ENCODE data around the gene WDR31. TPM values are rescaled to one million over a fixed set of nuclear protein-coding genes. Genes with fewer than 3 reads are reported as not detected.

Gene WDR31
- polyA plus RNA-seq, 4 donors: 0.45 to 2.5 (median 1.6) TPM; not detected in 1

DNA sequence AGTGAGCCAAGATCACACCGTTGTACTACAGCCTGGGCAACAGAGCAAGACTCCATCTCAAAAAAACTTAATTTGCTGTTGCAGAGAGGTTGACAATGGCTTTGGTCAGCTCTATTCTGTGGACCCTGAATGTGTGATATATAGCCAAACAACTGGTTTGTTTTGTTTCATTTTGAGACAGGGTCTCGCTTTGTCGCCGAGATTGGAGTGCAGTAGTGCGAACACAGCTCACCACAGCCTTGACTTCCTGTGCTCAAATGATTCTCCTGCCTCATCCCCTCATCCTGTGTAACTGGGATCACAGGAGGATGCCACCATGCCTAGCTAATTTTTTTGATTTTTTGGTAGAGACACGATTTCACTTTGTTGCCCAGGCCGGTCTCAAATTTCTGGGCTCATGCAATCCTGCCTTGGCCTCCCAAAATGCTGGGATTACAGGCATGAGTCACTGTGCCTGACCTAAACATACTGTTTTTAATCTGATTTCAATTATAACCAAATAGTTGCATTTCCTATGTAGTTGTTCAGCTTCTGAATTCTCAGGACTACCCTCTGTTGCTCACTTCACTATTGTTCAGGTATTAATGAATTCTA, 46.7 kb downstream of the WDR31 start:
- H3K4me1 ChIP-seq (ENCODE audit: control insufficient read depth in 3 of 3, insufficient read depth in 2 of 3, low read depth in 1 of 3, low read length in 2 of 3): peaks cover 0 to 6% (median 0%) of the 10 kb centered on the region in 3 donors
- no peak overlapping the region for H3K4me3 ChIP-seq (ENCODE audit: low read depth in 1 of 3, low read length in 3 of 3)
- DNase-seq (no peak), FAIRE-seq (no peak)
- no peaks in the 10 kb centered on the region for H3K9me3 ChIP-seq (ENCODE audit: control insufficient read depth in 2 of 2, insufficient read depth in 1 of 2, low read depth in 1 of 2, low read length in 1 of 2)
- WGBS, 3 donors: 76 to 88% (median 82%) methylated on average over 7 of the region's 7 CpGs
- H3K27ac ChIP-seq (ENCODE audit: low read depth in 1 of 3, low read length in 2 of 3): no peak overlapping the region
- H3K36me3 ChIP-seq (ENCODE audit: control insufficient read depth in 3 of 3, insufficient read depth in 2 of 3, low read depth in 1 of 3, low read length in 3 of 3): peaks cover 8 to 32% (median 11%) of the 10 kb centered on the region in 3 donors
- H3K27me3 ChIP-seq (ENCODE audit: control insufficient read depth in 3 of 3, insufficient read depth in 3 of 3, low read length in 3 of 3): no peaks in the 10 kb centered on the region

DNA sequence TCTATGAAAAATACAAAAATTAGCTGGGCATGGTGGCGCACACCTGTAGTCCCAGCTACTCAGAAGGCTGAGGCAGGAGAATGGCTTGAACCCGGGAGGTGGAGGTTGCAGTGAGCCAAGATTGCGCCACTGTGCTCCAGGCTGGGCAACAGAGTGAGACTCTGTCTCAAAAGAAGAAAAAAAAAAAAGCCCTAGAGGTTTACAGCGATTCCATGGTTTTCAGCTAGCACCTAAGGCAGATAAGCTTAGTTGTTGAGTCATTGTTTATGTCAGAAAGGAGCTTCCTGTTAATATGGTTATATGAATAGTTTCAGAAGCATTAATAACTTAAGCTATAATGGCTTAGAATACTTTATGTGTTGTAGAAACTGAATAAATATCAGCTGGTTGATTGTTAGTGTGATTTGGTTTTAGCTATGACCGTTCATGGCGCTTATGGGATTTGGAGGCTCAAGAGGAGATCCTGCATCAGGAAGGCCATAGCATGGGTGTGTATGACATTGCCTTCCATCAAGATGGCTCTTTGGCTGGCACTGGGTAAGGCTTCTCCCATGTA, 49.9 kb downstream of the WDR31 start:
- FAIRE-seq: no peak
- peaks cover 0 to 6% (median 0%) of the 10 kb centered on the region in 3 donors for H3K4me1 ChIP-seq (ENCODE audit: control insufficient read depth in 3 of 3, insufficient read depth in 2 of 3, low read depth in 1 of 3, low read length in 2 of 3)
- DNase-seq: no peak
- H3K9me3 ChIP-seq (ENCODE audit: control insufficient read depth in 2 of 2, insufficient read depth in 1 of 2, low read depth in 1 of 2, low read length in 1 of 2): no peaks in the 10 kb centered on the region
- H3K36me3 ChIP-seq (ENCODE audit: control insufficient read depth in 3 of 3, insufficient read depth in 2 of 3, low read depth in 1 of 3, low read length in 3 of 3): peaks cover 11 to 45% (median 18%) of the 10 kb centered on the region in 3 donors
- 83 to 90% (median 88%) methylated on average over 6 of the region's 6 CpGs for WGBS, 3 donors
- no peak overlapping the region for H3K4me3 ChIP-seq (ENCODE audit: low read depth in 1 of 3, low read length in 3 of 3)
- no peak overlapping the region for H3K27ac ChIP-seq (ENCODE audit: low read depth in 1 of 3, low read length in 2 of 3)
- H3K27me3 ChIP-seq (ENCODE audit: control insufficient read depth in 3 of 3, insufficient read depth in 3 of 3, low read length in 3 of 3): no peaks in the 10 kb centered on the region

DNA sequence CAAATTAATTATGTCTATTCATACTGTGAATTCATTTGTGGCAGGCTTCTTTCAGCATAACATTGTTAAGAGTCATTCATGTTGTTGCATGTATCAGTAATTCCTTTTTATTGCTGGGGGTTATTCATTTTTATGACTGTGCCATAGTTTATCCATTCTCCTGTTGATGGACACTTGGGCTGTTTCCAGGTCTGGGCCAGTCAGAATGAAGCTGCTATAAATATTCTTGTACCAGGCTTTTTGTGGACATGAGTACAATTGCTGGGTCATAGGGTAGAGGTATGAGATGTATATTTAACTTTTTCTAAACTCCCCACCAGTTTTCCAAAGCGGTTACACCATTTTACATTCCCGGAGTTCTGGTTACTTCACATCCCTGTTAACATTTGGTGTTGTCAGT, 51.0 kb downstream of the WDR31 start:
- WGBS, 3 donors: 30 to 83% (median 50%) methylated on average over 2 of the region's 2 CpGs
- Histone ChIP-seq H3K27me3 (ENCODE audit: control insufficient read depth in 3 of 3, insufficient read depth in 3 of 3, low read length in 3 of 3) (no peaks in the 10 kb centered on the region), H3K36me3 (ENCODE audit: control insufficient read depth in 3 of 3, insufficient read depth in 2 of 3, low read depth in 1 of 3, low read length in 3 of 3) (peaks cover 11 to 47% (median 20%) of the 10 kb centered on the region in 3 donors), H3K27ac (ENCODE audit: low read depth in 1 of 3, low read length in 2 of 3) (peak overlapping the region in 1 of 3 donors; percentile 25), H3K9me3 (ENCODE audit: control insufficient read depth in 2 of 2, insufficient read depth in 1 of 2, low read depth in 1 of 2, low read length in 1 of 2) (no peaks in the 10 kb centered on the region), H3K4me1 (ENCODE audit: control insufficient read depth in 3 of 3, insufficient read depth in 2 of 3, low read depth in 1 of 3, low read length in 2 of 3) (peaks cover 0 to 6% (median 0%) of the 10 kb centered on the region in 3 donors), H3K4me3 (ENCODE audit: low read depth in 1 of 3, low read length in 3 of 3) (no peak overlapping the region)
- FAIRE-seq: no peak
- peak; percentile 56 to 86 for DNase-seq

DNA sequence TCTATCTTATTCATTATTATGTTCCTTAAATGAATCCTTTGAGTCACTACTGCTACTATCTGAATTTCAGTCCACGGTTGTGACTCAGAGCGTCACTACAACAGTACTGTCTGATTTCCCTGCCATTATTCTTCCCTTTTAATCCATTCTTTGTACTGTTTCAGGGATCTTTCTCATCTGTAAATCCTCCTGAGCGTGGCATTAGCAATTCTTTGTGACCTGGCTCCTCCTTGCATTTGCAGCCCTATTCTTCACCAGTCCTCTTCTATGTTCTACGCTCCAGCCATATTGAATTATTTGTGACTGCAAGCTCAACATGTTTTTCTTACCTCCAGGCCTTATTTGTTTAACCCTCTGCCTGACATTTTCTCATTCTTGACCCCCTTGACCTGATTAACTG, 58.7 kb downstream of the WDR31 start:
- FAIRE-seq: no peak
- H3K4me3 ChIP-seq (ENCODE audit: low read depth in 1 of 3, low read length in 3 of 3): no peak overlapping the region
- WGBS, 3 donors: 92 to 98% (median 98%) methylated on average over 4 of the region's 4 CpGs
- H3K9me3 ChIP-seq (ENCODE audit: control insufficient read depth in 2 of 2, insufficient read depth in 1 of 2, low read depth in 1 of 2, low read length in 1 of 2): no peaks in the 10 kb centered on the region
- no peak overlapping the region for H3K27ac ChIP-seq (ENCODE audit: low read depth in 1 of 3, low read length in 2 of 3)
- H3K36me3 ChIP-seq (ENCODE audit: control insufficient read depth in 3 of 3, insufficient read depth in 2 of 3, low read depth in 1 of 3, low read length in 3 of 3): peaks cover 18 to 39% (median 19%) of the 10 kb centered on the region in 3 donors
- peaks cover 0 to 3% (median 1%) of the 10 kb centered on the region in 3 donors for H3K4me1 ChIP-seq (ENCODE audit: control insufficient read depth in 3 of 3, insufficient read depth in 2 of 3, low read depth in 1 of 3, low read length in 2 of 3)
- DNase-seq: no peak
- no peaks in the 10 kb centered on the region for H3K27me3 ChIP-seq (ENCODE audit: control insufficient read depth in 3 of 3, insufficient read depth in 3 of 3, low read length in 3 of 3)

DNA sequence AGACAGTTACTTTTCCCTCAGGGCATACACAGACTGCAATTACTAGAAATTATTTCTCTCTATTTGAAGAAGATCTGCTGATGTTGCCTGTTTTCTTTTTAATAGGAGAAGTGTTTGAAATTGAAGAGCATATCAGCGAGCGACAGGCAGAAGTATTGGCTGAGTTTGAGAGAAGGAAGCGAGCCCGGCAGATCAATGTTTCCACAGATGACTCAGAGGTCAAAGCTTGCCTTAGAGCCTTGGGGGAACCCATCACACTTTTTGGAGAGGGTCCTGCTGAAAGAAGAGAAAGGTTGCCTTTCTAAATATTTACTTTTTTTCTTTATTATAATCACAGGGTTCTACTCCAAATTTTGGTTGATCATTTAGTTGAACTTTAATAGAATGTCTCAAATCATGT, 61.2 kb downstream of the WDR31 start:
- peaks cover 0 to 7% (median 4%) of the 10 kb centered on the region in 3 donors for H3K4me1 ChIP-seq (ENCODE audit: control insufficient read depth in 3 of 3, insufficient read depth in 2 of 3, low read depth in 1 of 3, low read length in 2 of 3)
- DNase-seq (no peak), FAIRE-seq (no peak)
- no peaks in the 10 kb centered on the region for H3K9me3 ChIP-seq (ENCODE audit: control insufficient read depth in 2 of 2, insufficient read depth in 1 of 2, low read depth in 1 of 2, low read length in 1 of 2)
- WGBS, 3 donors: 38 to 71% (median 65%) methylated on average over 4 of the region's 4 CpGs
- no peaks in the 10 kb centered on the region for H3K27me3 ChIP-seq (ENCODE audit: control insufficient read depth in 3 of 3, insufficient read depth in 3 of 3, low read length in 3 of 3)
- H3K27ac ChIP-seq (ENCODE audit: low read depth in 1 of 3, low read length in 2 of 3): no peak overlapping the region
- H3K4me3 ChIP-seq (ENCODE audit: low read depth in 1 of 3, low read length in 3 of 3): no peak overlapping the region
- peaks cover 12 to 31% (median 17%) of the 10 kb centered on the region in 3 donors for H3K36me3 ChIP-seq (ENCODE audit: control insufficient read depth in 3 of 3, insufficient read depth in 2 of 3, low read depth in 1 of 3, low read length in 3 of 3)

DNA sequence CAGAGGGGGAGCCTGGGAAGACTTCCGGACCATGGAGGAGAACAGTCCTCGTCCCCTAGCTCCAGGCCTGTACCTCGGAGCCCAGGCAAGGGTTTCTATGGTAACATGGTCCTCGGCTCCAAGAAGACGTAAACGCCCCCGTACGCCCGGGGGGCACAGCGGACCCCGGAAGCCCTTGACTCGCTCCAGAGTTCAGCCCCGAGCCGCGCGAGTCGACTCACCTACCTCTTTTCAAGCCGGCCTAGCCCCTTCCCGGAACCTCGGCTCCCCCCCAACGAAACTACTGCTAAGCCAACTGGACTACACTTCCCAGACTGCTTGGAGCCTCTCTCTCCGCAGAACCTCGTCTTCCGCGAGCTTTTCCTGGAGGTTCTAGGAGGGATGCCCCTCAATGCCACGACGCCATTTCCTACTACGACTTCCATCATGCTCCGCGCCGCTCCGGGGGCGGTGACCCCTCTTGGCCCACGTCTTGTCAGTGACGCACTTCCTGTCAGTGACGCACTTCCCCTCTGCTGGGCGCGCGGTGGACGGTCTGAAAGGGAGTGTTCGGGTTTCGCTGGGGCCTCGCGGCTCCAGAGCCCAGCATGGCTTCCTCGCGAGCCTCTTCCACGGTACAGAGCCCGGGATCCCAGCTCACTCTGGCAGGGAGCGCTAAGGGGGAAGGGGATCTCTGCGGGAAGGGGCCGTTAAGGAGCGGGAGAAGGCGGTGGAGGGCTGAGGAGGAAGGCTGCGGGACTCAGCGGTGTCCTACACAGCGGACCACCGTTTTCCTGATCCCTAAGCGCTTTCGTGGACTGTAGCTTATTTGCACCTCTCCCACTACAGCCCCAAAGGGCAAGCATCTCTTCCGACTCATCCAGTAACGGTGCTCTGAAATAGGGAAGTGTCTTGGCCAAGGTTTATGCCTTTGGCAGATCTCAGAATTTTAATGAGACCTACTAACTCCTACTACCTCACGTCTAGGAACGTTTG, 64.6 kb downstream of the WDR31 start, which contains the start of the genes CDC26 and PRPF4:
Gene CDC26, minus strand, starts transcription at position 416 of the 975 bp plus-strand sequence. CDS start 3,065 bp downstream, outside the sequence.
Gene PRPF4, plus strand, starts transcription at position 502 of the 975 bp plus-strand sequence. Its CDS starts 86 bp downstream, at position 588.
- H3K36me3 ChIP-seq (ENCODE audit: control insufficient read depth in 3 of 3, insufficient read depth in 2 of 3, low read depth in 1 of 3, low read length in 3 of 3): peaks cover 14 to 26% (median 23%) of the 10 kb centered on the region in 3 donors
- no peak for FAIRE-seq
- WGBS, 3 donors: 0% methylated on average over 56 to 63 of the region's 63 CpGs

DNA sequence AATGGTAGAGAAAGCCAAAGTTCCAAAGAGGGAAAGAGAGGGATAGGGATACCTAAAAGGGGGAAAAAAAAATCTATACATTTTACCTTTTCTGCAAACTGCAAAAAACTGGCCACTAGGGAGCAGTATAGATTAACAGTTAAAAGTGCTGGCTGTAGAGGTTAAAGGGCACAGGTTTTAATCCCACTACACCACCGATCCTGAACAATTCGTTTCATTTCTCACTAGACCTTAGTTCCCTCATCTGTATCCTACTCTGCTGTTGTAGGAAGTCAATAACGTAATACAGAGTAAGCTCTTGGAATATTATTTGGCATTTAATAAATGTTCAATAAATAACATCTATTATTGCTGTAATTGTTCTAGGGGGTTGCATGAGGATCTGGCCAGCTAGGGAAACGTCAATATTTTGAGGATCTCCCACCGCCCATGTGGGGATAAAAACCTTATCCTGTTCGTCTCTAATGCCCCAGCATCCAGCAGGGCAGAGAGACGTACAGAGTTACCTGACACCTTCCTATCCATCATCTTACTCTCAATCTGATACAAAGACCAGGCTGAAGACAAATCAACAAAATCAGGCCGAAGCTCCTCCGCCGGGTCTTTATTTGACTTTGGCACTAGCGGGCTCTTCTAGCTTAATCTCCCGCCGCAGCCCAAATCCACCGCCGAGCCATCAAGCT, 65.5 kb downstream of the WDR31 start:
- Histone ChIP-seq H3K9me3 (ENCODE audit: control insufficient read depth in 2 of 2, insufficient read depth in 1 of 2, low read depth in 1 of 2, low read length in 1 of 2) (no peaks in the 10 kb centered on the region), H3K27me3 (ENCODE audit: control insufficient read depth in 3 of 3, insufficient read depth in 3 of 3, low read length in 3 of 3) (no peaks in the 10 kb centered on the region), H3K27ac (ENCODE audit: low read depth in 1 of 3, low read length in 2 of 3) (peak overlapping the region; percentile 73 to 95 (median 94)), H3K4me1 (ENCODE audit: control insufficient read depth in 3 of 3, insufficient read depth in 2 of 3, low read depth in 1 of 3, low read length in 2 of 3) (peaks cover 3 to 13% (median 4%) of the 10 kb centered on the region in 3 donors), H3K4me3 (ENCODE audit: low read depth in 1 of 3, low read length in 3 of 3) (peak overlapping the region; percentile 56 to 84 (median 73)), H3K36me3 (ENCODE audit: control insufficient read depth in 3 of 3, insufficient read depth in 2 of 3, low read depth in 1 of 3, low read length in 3 of 3) (peaks cover 15 to 26% (median 18%) of the 10 kb centered on the region in 3 donors)
- DNase-seq: peak; percentile 74 to 79
- no peak for FAIRE-seq
- WGBS, 3 donors: 0% methylated on average over 15 of the region's 15 CpGs

More for the DNA sequence above, 64.6 kb downstream of the WDR31 start, which contains the start of the genes CDC26 and PRPF4:
- no peaks in the 10 kb centered on the region for H3K27me3 ChIP-seq (ENCODE audit: control insufficient read depth in 3 of 3, insufficient read depth in 3 of 3, low read length in 3 of 3)
- peak within 1 kb of the TSS; percentile 85 to 95 (median 94) for H3K27ac ChIP-seq (ENCODE audit: low read depth in 1 of 3, low read length in 2 of 3)
- peaks cover 0 to 7% (median 4%) of the 10 kb centered on the region in 3 donors for H3K4me1 ChIP-seq (ENCODE audit: control insufficient read depth in 3 of 3, insufficient read depth in 2 of 3, low read depth in 1 of 3, low read length in 2 of 3)
- H3K9me3 ChIP-seq (ENCODE audit: control insufficient read depth in 2 of 2, insufficient read depth in 1 of 2, low read depth in 1 of 2, low read length in 1 of 2): no peaks in the 10 kb centered on the region
- peak within 1 kb of the TSS; percentile 73 to 84 (median 78) for H3K4me3 ChIP-seq (ENCODE audit: low read depth in 1 of 3, low read length in 3 of 3)
- peak; percentile 98 for DNase-seq

Measured in small intestine (tissue), 7 donors.